Renal pelvis (tissue), 12 donors: ENCODE results near the gene DUSP11. TPM values are rescaled to one million over a fixed set of nuclear protein-coding genes. Genes with fewer than 3 reads are reported as not detected.
A peak's percentile ranks its signal among the peaks of the same experiment; 100 is the strongest.
"Not testable (repeated sequence)": the region's sequence is repeated elsewhere in the genome, so short reads cannot be mapped to it uniquely, and the experiment has no call there.

Experiments
- DNase-seq: peaks from one replicate; pipeline ENCODE4 v3.0.0-alpha.2; 2013
- long read RNA-seq, 16 experiments: transcript quantifications; one replicate each; lab custom pipeline, GENCODE V29; 2026
- polyA plus RNA-seq, 3 donors: library from polyadenylated mRNA; unstranded; fragments of 120-200 nt; gene quantifications; one replicate each; pipeline ENCODE4 v1.2.1, GENCODE V29; 2013; ENCODE audit not compliant: insufficient read length in 3 of 3

Gene DUSP11
- 10 to 100 TPM; 28.1 to 39.1 (median 35.3) TPM for polyA plus RNA-seq
- long read RNA-seq, donor 1, transcript DUSP11-201 (9 exons, 1,653 nt): major isoform, 18 of 23 reads
- long read RNA-seq, donor 1, partial matches to known transcripts: 5 of 23 reads
- long read RNA-seq, donor 1, other reads (novel, unspliced or antisense): 0 of 23 reads
- long read RNA-seq, donor 2, transcript DUSP11-201 (9 exons, 1,653 nt): major isoform, 17 of 24 reads
- long read RNA-seq, donor 2, partial matches to known transcripts: 7 of 24 reads
- long read RNA-seq, donor 2, other reads (novel, unspliced or antisense): 0 of 24 reads
- long read RNA-seq, donor 3, transcript DUSP11-201 (9 exons, 1,653 nt): major isoform, 16 of 16 reads
- long read RNA-seq, donor 3, partial matches to known transcripts: 0 of 16 reads
- long read RNA-seq, donor 3, other reads (novel, unspliced or antisense): 0 of 16 reads
- long read RNA-seq, donor 4, transcript DUSP11-201 (9 exons, 1,653 nt): major isoform, 17 of 23 reads
- long read RNA-seq, donor 4, partial matches to known transcripts: 6 of 23 reads
- long read RNA-seq, donor 4, other reads (novel, unspliced or antisense): 0 of 23 reads
- long read RNA-seq, donor 5, transcript DUSP11-201 (9 exons, 1,653 nt): major isoform, 7 of 16 reads
- long read RNA-seq, donor 5, partial matches to known transcripts: 9 of 16 reads
- long read RNA-seq, donor 5, other reads (novel, unspliced or antisense): 0 of 16 reads
- long read RNA-seq, donor 6, transcript DUSP11-201 (9 exons, 1,653 nt): major isoform, 11 of 19 reads
- long read RNA-seq, donor 6, partial matches to known transcripts: 6 of 19 reads
- long read RNA-seq, donor 6, other reads (novel, unspliced or antisense): 0 of 19 reads
- long read RNA-seq, donor 7, transcript DUSP11-201 (9 exons, 1,653 nt): major isoform, 18 of 25 reads
- long read RNA-seq, donor 7, partial matches to known transcripts: 7 of 25 reads
- long read RNA-seq, donor 7, other reads (novel, unspliced or antisense): 0 of 25 reads
- long read RNA-seq, donor 8, transcript DUSP11-201 (9 exons, 1,653 nt): major isoform, 7 of 7 reads
- long read RNA-seq, donor 8, partial matches to known transcripts: 0 of 7 reads
- long read RNA-seq, donor 8, other reads (novel, unspliced or antisense): 0 of 7 reads
- long read RNA-seq, donor 9, transcript DUSP11-201 (9 exons, 1,653 nt): major isoform, 24 of 36 reads
- long read RNA-seq, donor 9, partial matches to known transcripts: 12 of 36 reads
- long read RNA-seq, donor 9, other reads (novel, unspliced or antisense): 0 of 36 reads
- long read RNA-seq, donor 10, transcript DUSP11-201 (9 exons, 1,653 nt): major isoform, 12 of 12 reads
- long read RNA-seq, donor 10, partial matches to known transcripts: 0 of 12 reads
- long read RNA-seq, donor 10, other reads (novel, unspliced or antisense): 0 of 12 reads
- long read RNA-seq, donor 11, partial matches to known transcripts: 0 of 4 reads
- long read RNA-seq, donor 11, other reads (novel, unspliced or antisense): 0 of 4 reads
- long read RNA-seq, donor 12, transcript DUSP11-201 (9 exons, 1,653 nt): major isoform, 19 of 31 reads
- long read RNA-seq, donor 12, partial matches to known transcripts: 12 of 31 reads
- long read RNA-seq, donor 12, other reads (novel, unspliced or antisense): 0 of 31 reads
- long read RNA-seq, donor 13, transcript DUSP11-201 (9 exons, 1,653 nt): major isoform, 6 of 13 reads
- long read RNA-seq, donor 13, partial matches to known transcripts: 7 of 13 reads
- long read RNA-seq, donor 13, other reads (novel, unspliced or antisense): 0 of 13 reads
- long read RNA-seq, donor 14: 0 reads
- long read RNA-seq, donor 15, transcript DUSP11-201 (9 exons, 1,653 nt): major isoform, 20 of 25 reads
- long read RNA-seq, donor 15, partial matches to known transcripts: 5 of 25 reads
- long read RNA-seq, donor 15, other reads (novel, unspliced or antisense): 0 of 25 reads
- long read RNA-seq, donor 16, transcript DUSP11-201 (9 exons, 1,653 nt): major isoform, 21 of 30 reads
- long read RNA-seq, donor 16, partial matches to known transcripts: 9 of 30 reads
- long read RNA-seq, donor 16, other reads (novel, unspliced or antisense): 0 of 30 reads

DNA sequence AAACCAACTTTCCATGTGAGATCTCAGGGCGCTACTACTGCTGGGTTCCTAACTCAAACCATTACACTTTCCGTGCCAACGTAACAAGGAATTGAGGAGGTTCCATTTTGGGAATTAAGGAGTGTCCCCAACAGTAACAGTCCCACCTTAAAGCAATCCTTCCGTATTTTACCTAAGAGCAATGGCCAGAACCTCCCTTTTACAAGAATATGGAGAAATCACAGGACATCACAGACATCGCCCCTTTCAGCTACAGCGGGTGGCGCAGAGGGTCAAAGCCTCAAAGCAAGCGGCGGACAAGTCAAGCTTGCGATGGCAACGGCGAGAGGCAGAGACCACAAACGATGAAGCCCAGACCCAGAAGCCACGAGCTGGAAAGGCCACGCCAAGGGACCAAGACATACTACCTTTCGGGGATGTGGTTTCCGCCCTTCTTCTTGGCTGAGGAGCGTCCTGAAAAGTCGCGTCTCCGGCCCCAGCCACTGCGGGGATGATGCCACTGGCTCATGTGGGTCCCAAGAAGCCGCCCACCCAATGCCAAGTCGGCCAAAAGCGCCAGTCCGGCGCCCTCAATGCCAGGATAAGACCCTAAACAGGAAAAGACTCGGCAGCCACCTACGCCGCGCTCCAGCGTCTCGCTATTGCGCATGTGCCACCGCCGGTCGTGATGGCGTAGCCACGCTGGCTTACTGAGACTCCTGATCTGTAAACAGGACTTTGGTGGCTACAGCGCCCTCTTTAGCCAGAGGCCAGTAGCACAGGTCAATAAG lies at the start of gene DUSP11:
DUSP11 (minus strand) TSS at position 637 of the 770 bp plus-strand sequence; CDS start at position 508, 129 bp downstream.
- peak; percentile 95 for DNase-seq

DNA sequence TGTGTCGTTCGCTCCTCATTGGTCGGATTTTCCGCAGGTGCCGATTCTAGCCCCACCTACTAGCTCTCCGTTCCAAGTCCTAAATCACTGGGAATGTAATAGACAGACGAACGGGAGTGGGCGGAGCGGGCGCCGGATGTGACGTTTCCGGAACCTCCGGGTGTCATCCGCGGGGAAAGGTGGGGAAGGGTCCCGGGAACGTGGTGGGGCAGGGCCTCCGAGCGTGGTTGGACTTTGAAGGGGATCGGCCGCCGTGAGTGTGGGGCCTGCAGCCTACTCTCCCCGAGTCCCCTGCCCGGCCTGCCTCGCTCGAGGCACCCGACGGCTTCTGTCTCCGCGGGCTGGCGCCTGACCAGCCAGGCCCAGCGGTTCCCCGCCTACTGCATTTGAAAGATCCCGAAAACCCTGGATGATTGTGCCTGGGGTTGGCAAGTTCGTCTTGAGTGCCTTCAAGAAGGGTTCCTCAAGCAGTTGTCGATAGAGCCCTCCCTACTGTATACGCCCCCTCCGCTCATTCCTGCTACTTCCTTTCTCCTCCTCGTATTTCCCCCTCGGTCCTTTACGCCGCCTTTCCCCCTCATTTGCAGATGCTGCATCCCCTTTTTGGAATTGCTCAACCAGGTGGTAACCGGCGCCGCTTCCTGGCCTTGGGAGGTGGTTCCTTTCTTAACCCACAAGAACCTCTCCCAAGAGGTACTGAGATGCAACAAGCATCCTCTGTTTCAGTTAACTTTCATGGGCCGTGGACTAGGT lies 49.1 kb upstream of the DUSP11 start, which contains the start of gene STAMBP:
STAMBP (plus strand) TSS at position 144 of the 753 bp plus-strand sequence. CDS start 1,896 bp downstream, outside the sequence.
- peak; percentile 98 for DNase-seq

DNA sequence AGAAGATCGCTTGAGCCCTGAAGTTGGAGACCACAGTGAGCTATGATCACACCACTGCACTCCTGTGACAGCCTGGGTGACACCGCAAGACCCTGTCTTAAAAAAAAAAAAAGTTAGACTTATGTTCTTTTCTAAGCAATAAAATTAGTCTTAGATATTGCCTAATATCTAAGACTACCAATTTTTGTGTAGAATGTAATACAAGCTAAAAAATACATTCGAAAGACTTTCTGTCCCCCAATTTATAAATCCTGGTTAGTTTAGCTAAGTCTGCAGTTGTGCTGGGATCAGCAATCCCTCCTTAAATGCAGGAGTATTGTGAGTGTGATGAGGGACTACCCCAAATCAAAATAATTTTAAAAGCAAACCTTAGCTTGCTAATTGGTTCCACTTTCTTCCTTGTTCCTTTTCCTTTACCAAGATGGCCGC lies 48.5 kb upstream of the DUSP11 start:
- DNase-seq: no peak

DNA sequence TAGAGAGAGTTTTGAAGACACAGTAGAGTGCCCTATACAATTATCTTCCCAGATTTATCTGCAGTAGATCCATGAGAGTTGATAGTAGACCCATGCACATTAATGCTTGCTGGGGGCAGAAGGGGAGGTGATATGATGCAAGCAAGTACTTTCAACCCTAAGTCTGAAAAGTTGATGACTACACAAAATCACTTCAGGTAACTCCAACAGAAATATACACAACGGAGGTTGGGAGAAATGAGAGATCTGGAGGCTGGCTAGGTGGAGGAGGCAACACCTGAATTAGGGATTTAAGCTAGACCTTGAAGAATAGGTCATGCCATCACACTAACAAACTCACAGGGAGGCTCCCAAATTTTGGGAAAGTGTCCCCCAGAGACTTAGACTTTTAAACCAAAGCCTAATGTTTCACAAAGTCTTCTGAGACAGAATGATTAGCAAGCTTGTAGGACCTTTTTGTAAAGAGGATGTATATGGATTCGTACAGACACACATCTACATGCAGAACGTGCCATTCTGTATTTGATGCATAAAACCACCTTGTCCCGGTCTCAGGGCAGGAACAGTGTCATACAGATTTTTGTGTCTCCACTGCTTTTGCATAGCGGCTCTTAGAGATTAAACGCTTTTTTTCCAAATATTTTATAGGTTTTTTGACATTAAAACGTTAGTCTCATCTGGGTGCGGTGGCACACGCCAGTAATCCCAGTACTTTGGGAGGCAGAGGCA lies 47.9 kb upstream of the DUSP11 start:
- DNase-seq: no peak

DNA sequence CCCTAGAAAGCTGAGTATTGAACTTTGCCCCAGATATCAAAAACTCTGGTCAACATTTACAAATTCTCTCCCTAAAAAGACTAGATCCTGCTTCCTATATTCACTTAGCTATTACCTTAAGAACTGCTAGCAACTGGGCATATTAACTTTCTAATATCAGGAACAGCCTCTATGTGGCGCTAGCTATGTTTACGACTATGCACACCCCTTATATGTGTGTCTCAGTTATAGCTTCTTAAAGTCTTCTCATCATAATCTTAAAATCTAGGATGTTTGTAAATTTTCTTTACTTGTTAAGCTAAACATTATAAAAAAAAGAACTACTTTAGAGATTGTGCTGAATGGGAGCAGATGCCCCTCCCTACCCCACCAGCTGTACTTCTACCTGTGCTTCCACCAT lies 47.1 kb upstream of the DUSP11 start:
- DNase-seq: no peak

DNA sequence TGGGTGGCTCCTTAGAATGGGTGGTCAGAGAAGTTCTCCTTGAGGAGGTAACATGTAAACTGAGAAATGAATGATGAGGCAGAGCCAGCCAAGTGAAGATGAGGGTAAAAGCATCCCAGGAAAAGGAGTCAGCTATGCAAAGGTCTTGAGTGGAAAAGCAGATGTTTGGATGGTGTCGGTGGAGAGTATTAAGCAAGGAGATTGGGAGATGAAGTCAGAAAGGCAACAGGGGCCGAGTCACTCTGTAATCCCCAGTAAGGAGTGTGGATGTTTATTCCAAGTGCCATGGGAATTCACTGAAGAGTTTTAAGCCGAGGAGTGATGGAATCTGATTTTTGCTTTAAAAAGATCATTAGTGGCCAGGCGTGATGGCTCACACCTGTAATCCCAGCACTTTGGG lies 45.5 kb upstream of the DUSP11 start:
- DNase-seq: no peak

DNA sequence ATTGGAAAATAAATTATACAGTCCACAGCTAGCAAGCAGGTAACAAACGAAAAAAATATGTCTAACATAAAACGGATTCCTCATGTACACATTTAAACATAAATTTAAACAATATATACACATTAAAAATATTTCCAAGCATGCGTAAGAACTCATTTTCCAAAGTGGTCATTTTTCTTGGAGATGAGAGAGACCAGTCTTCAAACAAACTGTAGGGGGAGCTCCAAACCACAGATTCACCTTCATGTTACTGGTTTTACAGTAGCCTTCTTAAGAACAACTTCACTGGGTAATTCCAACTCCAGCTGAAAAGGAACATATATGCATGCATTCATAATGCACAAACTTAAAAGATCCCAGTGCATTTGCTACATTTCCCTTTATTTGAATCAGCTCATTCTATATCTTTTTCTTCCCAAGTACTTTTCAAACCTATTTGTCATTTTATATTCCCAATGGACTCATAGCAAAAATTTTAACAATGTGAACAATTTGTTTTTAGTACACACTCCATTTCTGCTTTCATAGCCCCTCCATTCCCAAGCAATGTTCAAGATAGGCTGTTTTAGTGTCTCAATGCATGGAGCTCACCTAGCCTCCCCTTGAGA lies 44.1 kb upstream of the DUSP11 start:
- DNase-seq: peak; percentile 73

DNA sequence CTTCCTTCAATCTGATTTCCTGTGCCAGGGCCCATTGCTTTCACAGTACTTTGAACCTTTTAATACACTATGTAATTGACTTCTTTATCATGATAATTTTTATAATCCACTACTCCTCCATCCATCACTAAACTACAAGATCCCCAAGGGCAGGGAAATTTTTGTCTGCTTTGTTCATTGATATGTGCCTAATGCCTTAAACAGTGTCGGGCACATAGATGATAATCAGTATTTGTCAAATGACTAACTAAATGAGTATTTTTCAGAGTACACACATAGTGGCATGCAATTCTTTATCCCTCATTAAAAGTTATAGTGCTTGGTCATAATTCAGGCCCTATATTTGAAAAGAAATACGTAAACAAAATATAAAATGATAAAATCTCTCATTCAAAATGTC lies 43.5 kb upstream of the DUSP11 start:
- DNase-seq: no peak

DNA sequence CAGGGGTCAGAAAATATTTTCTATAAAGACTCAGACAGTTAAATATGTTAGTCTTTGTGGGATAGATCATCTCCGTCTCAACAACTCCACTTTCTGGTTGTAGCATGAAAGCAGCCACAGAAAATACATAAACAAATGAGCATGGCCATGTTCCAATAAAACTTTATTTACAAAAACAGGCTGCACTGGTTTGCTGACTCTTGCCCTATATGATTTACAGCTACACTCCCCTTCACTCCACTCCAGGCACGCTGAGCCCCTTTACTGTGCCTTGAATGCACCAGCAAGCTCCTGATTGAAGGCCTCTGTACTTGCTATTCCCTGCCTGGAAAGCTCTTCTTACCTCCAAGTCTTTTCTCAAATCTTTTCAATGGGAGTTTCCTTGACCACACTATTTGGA lies 43.1 kb upstream of the DUSP11 start:
- DNase-seq: no peak

DNA sequence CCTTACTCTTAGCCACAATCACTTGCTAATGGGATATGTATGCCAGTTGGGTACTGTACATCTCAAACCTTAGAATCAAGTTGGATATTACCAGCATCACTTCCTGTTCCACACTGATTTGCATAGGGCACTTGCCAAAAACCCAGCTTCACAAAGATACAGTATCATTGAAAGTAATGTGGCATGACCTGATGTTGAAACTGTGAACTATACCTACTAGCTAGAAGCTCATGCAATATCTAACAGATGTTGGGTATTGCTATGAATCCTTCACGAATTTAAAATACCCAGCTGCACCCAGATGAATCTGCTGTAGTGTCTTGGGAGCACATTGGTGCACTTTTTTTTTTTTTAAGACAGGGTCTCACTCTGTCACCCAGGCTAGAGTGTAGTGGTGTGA lies 42.4 kb upstream of the DUSP11 start:
- DNase-seq: no peak

DNA sequence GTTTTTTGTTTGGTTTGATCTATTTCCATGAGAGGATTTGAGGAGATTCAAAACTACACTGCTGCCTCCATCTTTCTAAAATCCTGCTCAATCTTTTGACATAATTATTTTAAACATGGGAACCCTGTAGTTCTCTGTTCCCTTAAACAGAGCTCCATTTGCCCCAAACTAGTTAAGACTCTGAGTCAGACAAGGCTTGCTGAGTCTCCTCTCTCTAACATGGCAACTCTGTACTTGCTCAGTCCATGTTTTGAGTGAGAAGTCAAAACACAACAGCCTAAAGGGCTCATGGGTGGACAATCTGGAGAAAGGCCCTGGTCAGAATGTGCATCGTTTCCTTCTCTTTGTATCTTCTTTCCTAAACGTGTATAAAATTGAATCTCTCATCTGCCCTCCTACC lies 41.8 kb upstream of the DUSP11 start:
- no peak for DNase-seq

DNA sequence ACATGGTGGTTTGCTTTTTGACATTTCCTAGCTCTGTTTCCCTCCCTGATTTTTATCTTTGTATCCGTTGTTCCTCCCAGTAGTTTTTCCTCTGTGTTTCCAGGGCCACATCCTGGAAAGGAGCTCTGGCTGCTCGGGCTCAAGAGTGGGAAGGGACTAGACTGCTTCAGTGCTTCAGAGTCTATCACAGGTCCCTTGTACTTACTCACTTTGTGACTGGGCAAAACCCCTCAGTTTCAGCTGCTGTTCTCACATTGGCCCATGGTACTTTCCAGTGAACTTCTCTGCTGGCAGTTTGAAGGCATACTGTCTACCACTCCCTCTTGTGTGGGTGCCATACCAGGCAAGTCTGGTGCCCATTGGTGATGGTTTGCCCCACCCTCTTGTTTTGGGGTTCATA lies 41.3 kb upstream of the DUSP11 start:
- DNase-seq: no peak

DNA sequence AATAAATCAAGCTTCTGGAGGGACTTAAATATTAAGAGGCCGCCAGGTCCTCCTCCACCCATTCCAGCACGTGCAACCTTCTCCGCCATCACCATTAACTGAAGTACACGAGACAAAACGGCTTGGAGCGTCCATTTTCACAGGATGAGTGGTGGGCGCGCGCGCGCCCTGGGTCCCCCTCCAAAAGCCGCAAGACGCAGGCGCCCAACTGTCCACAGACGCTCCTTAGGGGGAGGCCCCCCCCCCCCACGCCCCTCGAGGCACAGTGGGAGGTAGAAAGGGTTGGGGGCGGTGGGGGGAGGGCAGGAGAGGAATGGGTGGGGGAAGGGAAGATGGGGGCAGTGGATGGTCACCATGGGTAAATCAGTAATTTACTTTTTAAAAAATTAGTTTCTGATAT lies 38.4 kb upstream of the DUSP11 start:
- DNase-seq: no peak

DNA sequence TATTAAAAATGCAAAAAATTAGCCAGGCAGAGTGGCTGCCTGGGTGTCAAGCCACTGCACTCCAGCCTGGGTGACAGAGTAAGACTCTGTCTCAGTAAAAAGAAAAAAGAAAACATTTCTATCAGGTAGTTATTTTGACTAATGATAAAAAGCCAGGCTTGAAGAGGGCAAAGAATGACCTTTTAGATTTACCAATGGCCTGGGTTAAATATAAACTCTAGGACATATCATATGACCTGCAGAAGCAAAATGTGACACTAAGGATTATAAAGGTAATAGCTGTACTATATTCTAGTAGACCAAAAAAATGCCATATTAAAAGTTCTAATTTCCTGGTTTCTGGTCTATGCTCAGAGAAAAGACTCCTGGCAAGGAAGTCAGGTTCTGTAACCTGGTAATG lies 32.7 kb upstream of the DUSP11 start:
- no peak for DNase-seq

DNA sequence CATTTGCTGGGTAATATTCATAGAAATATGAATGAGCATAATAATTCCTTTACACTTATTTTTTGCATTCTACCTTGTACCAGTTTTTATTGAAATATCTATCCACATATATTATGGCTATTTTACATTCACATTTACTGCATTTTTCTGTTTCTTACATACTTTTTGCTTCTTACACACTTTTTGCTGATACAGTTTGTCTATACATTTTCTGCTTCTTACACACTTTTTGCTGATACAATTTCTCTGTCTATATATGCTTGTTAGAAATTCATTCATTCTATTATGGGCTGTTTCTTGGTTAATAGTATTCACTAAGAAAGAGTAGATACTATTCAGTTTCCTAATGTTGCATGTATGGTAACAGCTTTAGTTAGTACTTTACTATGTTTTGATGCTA lies 32.0 kb upstream of the DUSP11 start:
- no peak for DNase-seq

DNA sequence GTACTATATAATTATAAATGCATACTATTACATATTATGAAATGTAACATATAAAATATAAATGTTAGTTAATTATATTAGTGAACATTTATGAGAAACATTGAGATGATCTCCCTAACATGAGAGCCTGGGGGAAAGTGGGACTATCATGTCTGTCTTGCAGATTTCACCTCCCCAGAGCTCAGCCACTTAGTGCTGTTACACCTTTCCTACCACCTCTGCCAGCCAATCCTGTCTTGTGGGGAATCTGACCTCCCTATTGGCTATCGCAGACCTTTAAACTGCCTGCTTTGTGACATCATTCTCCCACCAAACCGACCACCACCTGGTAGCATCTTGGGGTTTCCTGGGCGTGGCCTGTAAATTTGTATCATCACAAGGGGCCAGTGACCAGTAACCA lies 4.0 kb upstream of the DUSP11 start, which contains the start of gene C2orf78:
C2orf78 (plus strand) TSS at position 301 of the 400 bp plus-strand sequence. CDS start 127 bp downstream, outside the sequence.
- DNase-seq: not testable (repeated sequence)

DNA sequence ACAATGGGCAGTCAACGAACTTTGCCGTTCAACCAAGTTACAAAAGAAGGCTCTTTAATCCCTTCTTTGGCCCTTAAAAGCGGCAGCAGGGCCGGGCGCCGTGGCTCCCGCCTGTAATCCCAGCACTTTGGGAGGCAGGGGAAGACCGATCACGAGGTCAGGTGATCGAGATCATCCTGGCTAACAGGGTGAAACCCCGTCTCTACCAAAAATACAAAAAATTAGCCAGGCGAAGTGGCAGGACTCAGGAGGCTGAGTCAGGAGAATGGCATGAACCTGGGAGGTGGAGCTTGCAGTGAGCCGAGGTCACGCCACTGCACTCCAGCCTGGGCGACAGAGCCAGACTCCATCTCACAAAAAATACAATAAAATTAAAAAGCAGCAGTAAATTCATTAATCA lies 3.5 kb upstream of the DUSP11 start:
- not testable (repeated sequence) for DNase-seq
